Transverse colon (tissue), 3 donors: ENCODE results near the gene C1QL4.

Experiments used
- EP300 ChIP-seq: sonication (generic); formaldehyde crosslinking; IDR thresholded peaks from one replicate; pipeline ENCODE4 v1.6.1; 2017; ENCODE audit warnings: antibody characterized with exemption, low read depth
- POLR2A ChIP-seq: fragments of 450-650 bp; IDR thresholded peaks from one replicate; pipeline ENCODE4 v1.6.1; 2016; ENCODE audit warnings: antibody characterized with exemption, mild to moderate bottlenecking, moderate library complexity
- TF ChIP-seq, protein P1 (sequence below), 5 experiments: fragments of 200-600 bp in 3 of 5; fragments of 450-650 bp in 2 of 5; sonication (generic) in 3 of 5; IDR thresholded peaks; 1 replicate in 2 of 5; 2 replicates in 3 of 5; pipeline ENCODE4 v1.5.1; 2016 to 2017; ENCODE audit warnings: antibody characterized with exemption in 5 of 5, inconsistent platforms in 3 of 5, mild to moderate bottlenecking in 2 of 5, moderate library complexity in 1 of 5

GRCh38 chr12:49296836-49297694 is 39.9 kb downstream of the C1QL4 start:
- TF ChIP-seq POLR2A (no peak), EP300 (no peak)
- TF ChIP-seq, protein P1, sequence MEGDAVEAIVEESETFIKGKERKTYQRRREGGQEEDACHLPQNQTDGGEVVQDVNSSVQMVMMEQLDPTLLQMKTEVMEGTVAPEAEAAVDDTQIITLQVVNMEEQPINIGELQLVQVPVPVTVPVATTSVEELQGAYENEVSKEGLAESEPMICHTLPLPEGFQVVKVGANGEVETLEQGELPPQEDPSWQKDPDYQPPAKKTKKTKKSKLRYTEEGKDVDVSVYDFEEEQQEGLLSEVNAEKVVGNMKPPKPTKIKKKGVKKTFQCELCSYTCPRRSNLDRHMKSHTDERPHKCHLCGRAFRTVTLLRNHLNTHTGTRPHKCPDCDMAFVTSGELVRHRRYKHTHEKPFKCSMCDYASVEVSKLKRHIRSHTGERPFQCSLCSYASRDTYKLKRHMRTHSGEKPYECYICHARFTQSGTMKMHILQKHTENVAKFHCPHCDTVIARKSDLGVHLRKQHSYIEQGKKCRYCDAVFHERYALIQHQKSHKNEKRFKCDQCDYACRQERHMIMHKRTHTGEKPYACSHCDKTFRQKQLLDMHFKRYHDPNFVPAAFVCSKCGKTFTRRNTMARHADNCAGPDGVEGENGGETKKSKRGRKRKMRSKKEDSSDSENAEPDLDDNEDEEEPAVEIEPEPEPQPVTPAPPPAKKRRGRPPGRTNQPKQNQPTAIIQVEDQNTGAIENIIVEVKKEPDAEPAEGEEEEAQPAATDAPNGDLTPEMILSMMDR (IDR thresholded peaks at IDR 0.05) = peak in 4 of 5 experiments; percentile 6 to 42 (median 20)
